Measurements from ENCODE around the gene TRIM62. TPM values are rescaled to one million over a fixed set of nuclear protein-coding genes. Genes with fewer than 3 reads are reported as not detected.

TRIM62 gene
- total and polyA plus RNA-seq, 4 donors = 0.60 to 1.3 (median 1.1) TPM

- no peak overlapping the region for H3K4me3 ChIP-seq (ENCODE audit: low read depth in 1 of 3, low read length in 3 of 3)
- peaks cover 10 to 18% (median 11%) of the 10 kb centered on the region in 4 donors for H3K4me1 ChIP-seq (ENCODE audit: control insufficient read depth in 4 of 4, insufficient read depth in 4 of 4, low read length in 3 of 4)
- no peak for DNase-seq (ENCODE audit: low spot score)
- WGBS = 45% methylated on average over 5 of the region's 5 CpGs
- no peaks in the 10 kb centered on the region for H3K36me3 ChIP-seq (ENCODE audit: control insufficient read depth in 4 of 4, insufficient read depth in 3 of 4, low read depth in 1 of 4, low read length in 3 of 4)
- no peak overlapping the region for H3K9ac ChIP-seq (ENCODE audit: low read depth in 1 of 2, low read length in 2 of 2)
- TF ChIP-seq FOXA2 (IDR thresholded peaks at IDR 0.05) = no peak
- no peak for TF ChIP-seq HNF4G (IDR thresholded peaks at IDR 0.05)
- no peak for TF ChIP-seq TAF1 (conservative IDR thresholded peaks at IDR 0.05)
- TF ChIP-seq HNF4A (conservative IDR thresholded peaks at IDR 0.05) = no peak
- TF ChIP-seq SP1 (IDR thresholded peaks at IDR 0.05) = no peak
- TF ChIP-seq ATF3 (IDR thresholded peaks at IDR 0.05) = no peak
- no peak for TF ChIP-seq RXRA (IDR thresholded peaks at IDR 0.05)
- no peak for TF ChIP-seq JUND (IDR thresholded peaks at IDR 0.05)
- TF ChIP-seq RAD21 (IDR thresholded peaks at IDR 0.05) = no peak
- TF ChIP-seq, protein P1, sequence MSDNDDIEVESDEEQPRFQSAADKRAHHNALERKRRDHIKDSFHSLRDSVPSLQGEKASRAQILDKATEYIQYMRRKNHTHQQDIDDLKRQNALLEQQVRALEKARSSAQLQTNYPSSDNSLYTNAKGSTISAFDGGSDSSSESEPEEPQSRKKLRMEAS (IDR thresholded peaks at IDR 0.05) = no peak
- no peak for TF ChIP-seq FOXA1 (IDR thresholded peaks at IDR 0.05)
- no peak for TF ChIP-seq NR2F2 (IDR thresholded peaks at IDR 0.05)
- no peak for TF ChIP-seq GABPA (IDR thresholded peaks at IDR 0.05 in 1 of 2, conservative IDR thresholded peaks at IDR 0.05 in 1 of 2)
- TF ChIP-seq, protein P2, sequence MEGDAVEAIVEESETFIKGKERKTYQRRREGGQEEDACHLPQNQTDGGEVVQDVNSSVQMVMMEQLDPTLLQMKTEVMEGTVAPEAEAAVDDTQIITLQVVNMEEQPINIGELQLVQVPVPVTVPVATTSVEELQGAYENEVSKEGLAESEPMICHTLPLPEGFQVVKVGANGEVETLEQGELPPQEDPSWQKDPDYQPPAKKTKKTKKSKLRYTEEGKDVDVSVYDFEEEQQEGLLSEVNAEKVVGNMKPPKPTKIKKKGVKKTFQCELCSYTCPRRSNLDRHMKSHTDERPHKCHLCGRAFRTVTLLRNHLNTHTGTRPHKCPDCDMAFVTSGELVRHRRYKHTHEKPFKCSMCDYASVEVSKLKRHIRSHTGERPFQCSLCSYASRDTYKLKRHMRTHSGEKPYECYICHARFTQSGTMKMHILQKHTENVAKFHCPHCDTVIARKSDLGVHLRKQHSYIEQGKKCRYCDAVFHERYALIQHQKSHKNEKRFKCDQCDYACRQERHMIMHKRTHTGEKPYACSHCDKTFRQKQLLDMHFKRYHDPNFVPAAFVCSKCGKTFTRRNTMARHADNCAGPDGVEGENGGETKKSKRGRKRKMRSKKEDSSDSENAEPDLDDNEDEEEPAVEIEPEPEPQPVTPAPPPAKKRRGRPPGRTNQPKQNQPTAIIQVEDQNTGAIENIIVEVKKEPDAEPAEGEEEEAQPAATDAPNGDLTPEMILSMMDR (IDR thresholded peaks at IDR 0.05; ENCODE audit: low read depth, low read length, missing input control) = no peak
- no peak for TF ChIP-seq EGR1 (IDR thresholded peaks at IDR 0.05; ENCODE audit: low read depth in 2 of 2)
- TF ChIP-seq, protein P3, sequence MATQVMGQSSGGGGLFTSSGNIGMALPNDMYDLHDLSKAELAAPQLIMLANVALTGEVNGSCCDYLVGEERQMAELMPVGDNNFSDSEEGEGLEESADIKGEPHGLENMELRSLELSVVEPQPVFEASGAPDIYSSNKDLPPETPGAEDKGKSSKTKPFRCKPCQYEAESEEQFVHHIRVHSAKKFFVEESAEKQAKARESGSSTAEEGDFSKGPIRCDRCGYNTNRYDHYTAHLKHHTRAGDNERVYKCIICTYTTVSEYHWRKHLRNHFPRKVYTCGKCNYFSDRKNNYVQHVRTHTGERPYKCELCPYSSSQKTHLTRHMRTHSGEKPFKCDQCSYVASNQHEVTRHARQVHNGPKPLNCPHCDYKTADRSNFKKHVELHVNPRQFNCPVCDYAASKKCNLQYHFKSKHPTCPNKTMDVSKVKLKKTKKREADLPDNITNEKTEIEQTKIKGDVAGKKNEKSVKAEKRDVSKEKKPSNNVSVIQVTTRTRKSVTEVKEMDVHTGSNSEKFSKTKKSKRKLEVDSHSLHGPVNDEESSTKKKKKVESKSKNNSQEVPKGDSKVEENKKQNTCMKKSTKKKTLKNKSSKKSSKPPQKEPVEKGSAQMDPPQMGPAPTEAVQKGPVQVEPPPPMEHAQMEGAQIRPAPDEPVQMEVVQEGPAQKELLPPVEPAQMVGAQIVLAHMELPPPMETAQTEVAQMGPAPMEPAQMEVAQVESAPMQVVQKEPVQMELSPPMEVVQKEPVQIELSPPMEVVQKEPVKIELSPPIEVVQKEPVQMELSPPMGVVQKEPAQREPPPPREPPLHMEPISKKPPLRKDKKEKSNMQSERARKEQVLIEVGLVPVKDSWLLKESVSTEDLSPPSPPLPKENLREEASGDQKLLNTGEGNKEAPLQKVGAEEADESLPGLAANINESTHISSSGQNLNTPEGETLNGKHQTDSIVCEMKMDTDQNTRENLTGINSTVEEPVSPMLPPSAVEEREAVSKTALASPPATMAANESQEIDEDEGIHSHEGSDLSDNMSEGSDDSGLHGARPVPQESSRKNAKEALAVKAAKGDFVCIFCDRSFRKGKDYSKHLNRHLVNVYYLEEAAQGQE (IDR thresholded peaks at IDR 0.05) = no peak
- H3K27ac ChIP-seq (ENCODE audit: low read depth in 1 of 2, low read length in 2 of 2) = no peak overlapping the region
- H3K27me3 ChIP-seq (ENCODE audit: control insufficient read depth in 4 of 4, insufficient read depth in 4 of 4, low read length in 3 of 4) = no peaks in the 10 kb centered on the region
- H3K9me3 ChIP-seq (ENCODE audit: control insufficient read depth in 4 of 4, low read length in 3 of 4) = no peaks in the 10 kb centered on the region
These were observed 578 bp upstream of the TRIM62 start for GRCh38 chr1:33182401-33182841.

- H3K9ac ChIP-seq (ENCODE audit: low read depth in 1 of 2, low read length in 2 of 2) = no peak overlapping the region
- TF ChIP-seq HNF4A (conservative IDR thresholded peaks at IDR 0.05) = no peak
- no peak for TF ChIP-seq TAF1 (conservative IDR thresholded peaks at IDR 0.05)
- TF ChIP-seq, protein P1 (IDR thresholded peaks at IDR 0.05) = no peak
- no peak for TF ChIP-seq EGR1 (IDR thresholded peaks at IDR 0.05; ENCODE audit: low read depth in 2 of 2)
- no peak for TF ChIP-seq YY1 (IDR thresholded peaks at IDR 0.05)
- no peak for TF ChIP-seq ZBTB33 (IDR thresholded peaks at IDR 0.05)
- TF ChIP-seq GABPA (IDR thresholded peaks at IDR 0.05 in 1 of 2, conservative IDR thresholded peaks at IDR 0.05 in 1 of 2) = no peak
- TF ChIP-seq, protein P2 (IDR thresholded peaks at IDR 0.05; ENCODE audit: low read depth, low read length, missing input control) = no peak
- WGBS = 3% methylated on average over 90 of the region's 90 CpGs
- DNase-seq (ENCODE audit: low spot score) = peak; percentile 88
- no peaks in the 10 kb centered on the region for H3K9me3 ChIP-seq (ENCODE audit: control insufficient read depth in 4 of 4, low read length in 3 of 4)
- H3K36me3 ChIP-seq (ENCODE audit: control insufficient read depth in 4 of 4, insufficient read depth in 3 of 4, low read depth in 1 of 4, low read length in 3 of 4) = no peaks in the 10 kb centered on the region
- H3K4me3 ChIP-seq (ENCODE audit: low read depth in 1 of 3, low read length in 3 of 3) = peak overlapping the region; percentile 71 to 87 (median 77)
- no peaks in the 10 kb centered on the region for H3K27me3 ChIP-seq (ENCODE audit: control insufficient read depth in 4 of 4, insufficient read depth in 4 of 4, low read length in 3 of 4)
- peak overlapping the region; percentile 5 to 55 for H3K27ac ChIP-seq (ENCODE audit: low read depth in 1 of 2, low read length in 2 of 2)
- H3K4me1 ChIP-seq (ENCODE audit: control insufficient read depth in 4 of 4, insufficient read depth in 4 of 4, low read length in 3 of 4) = peaks cover 10 to 18% (median 11%) of the 10 kb centered on the region in 4 donors
These were observed 642 bp downstream of the TRIM62 start for GRCh38 chr1:33180911-33181890.
